HepG2 (cell line): Measurements from ENCODE around the gene PSMD12. TPM values are rescaled to one million over a fixed set of nuclear protein-coding genes. Genes with fewer than 3 reads are reported as not detected.

Experiments used
- ARID3A ChIP-seq: IDR thresholded peaks from 2 replicates; pipeline ENCODE4 v1.6.1; 2012; ENCODE audit warnings: low read depth, low read length, improper control_type of control experiment
- BRF2 ChIP-seq: sonication (generic); formaldehyde crosslinking; IDR thresholded peaks from 2 replicates; pipeline ENCODE4 v1.8.1; 2022; ENCODE audit warnings: mild to moderate bottlenecking, missing genetic modification reagents
- DMAP1 ChIP-seq: IDR thresholded peaks from 2 replicates; pipeline ENCODE4 v1.6.1; 2016
- ELK4 ChIP-seq: sonication (generic); formaldehyde crosslinking; IDR thresholded peaks from 2 replicates; pipeline ENCODE4 v1.9.0; 2021; ENCODE audit warnings: missing genetic modification reagents, borderline replicate concordance
- EZH2 ChIP-seq: conservative IDR thresholded peaks from 2 replicates; pipeline ENCODE4 v1.6.1; 2012; ENCODE audit warnings: mild to moderate bottlenecking, low read depth, low read length, moderate library complexity
- GABPB1 ChIP-seq: IDR thresholded peaks from 2 replicates; pipeline ENCODE4 v1.6.1; 2016; ENCODE audit warnings: mild to moderate bottlenecking, missing genetic modification reagents, moderate library complexity, missing compliant biosample characterization
- NFAT5 ChIP-seq: sonication (generic); formaldehyde crosslinking; IDR thresholded peaks from 2 replicates; pipeline ENCODE4 v1.4.0; 2020; ENCODE audit warnings: missing genetic modification reagents
- RBFOX2 ChIP-seq: fragments of 200-400 bp; formaldehyde crosslinking; IDR thresholded peaks from 2 replicates; pipeline ENCODE4 v1.6.1; 2017; ENCODE audit warnings: low read depth, mild to moderate bottlenecking, low read length
- SAP130 ChIP-seq: IDR thresholded peaks from 2 replicates; pipeline ENCODE4 v1.6.1; 2016; ENCODE audit warnings: low read depth
- SRF ChIP-seq: IDR thresholded peaks from 2 replicates; pipeline ENCODE4 v1.6.1; 2011; ENCODE audit warnings: mild to moderate bottlenecking, low read depth, low read length, moderate library complexity
- ZMAT5 ChIP-seq: sonication (generic); formaldehyde crosslinking; IDR thresholded peaks from 2 replicates; pipeline ENCODE4 v1.5.0; 2020; ENCODE audit warnings: mild to moderate bottlenecking, low read depth, missing genetic modification reagents, borderline replicate concordance
- ZNF431 ChIP-seq: sonication (generic); formaldehyde crosslinking; IDR thresholded peaks from 2 replicates; pipeline ENCODE4 v1.9.0; 2022; ENCODE audit warnings: missing genetic modification reagents, low read depth, mild to moderate bottlenecking, borderline replicate concordance
- ZNF549 ChIP-seq: sonication (generic); formaldehyde crosslinking; IDR thresholded peaks from 2 replicates; pipeline ENCODE4 v1.5.0; 2020; ENCODE audit warnings: missing genetic modification reagents
- ZNF552 ChIP-seq: sonication (generic); formaldehyde crosslinking; IDR thresholded peaks from 2 replicates; pipeline ENCODE4 v1.9.0; 2022; ENCODE audit warnings: missing genetic modification reagents, mild to moderate bottlenecking, borderline replicate concordance
- ZNF749 ChIP-seq: sonication (generic); formaldehyde crosslinking; IDR thresholded peaks from 2 replicates; pipeline ENCODE4 v1.8.0; 2022; ENCODE audit warnings: mild to moderate bottlenecking, missing genetic modification reagents, moderate library complexity, borderline replicate concordance
- ZSCAN21 ChIP-seq: sonication (generic); formaldehyde crosslinking; IDR thresholded peaks from 2 replicates; pipeline ENCODE4 v1.8.0; 2022; ENCODE audit warnings: mild to moderate bottlenecking, missing genetic modification reagents, moderate library complexity, borderline replicate concordance
- ZSCAN29 ChIP-seq: sonication (generic); formaldehyde crosslinking; conservative IDR thresholded peaks from 2 replicates; pipeline ENCODE4 v1.4.0; 2020; ENCODE audit warnings: mild to moderate bottlenecking, missing genetic modification reagents
- ZZZ3 ChIP-seq: sonication (generic); formaldehyde crosslinking; IDR thresholded peaks from 2 replicates; pipeline ENCODE4 v1.4.0; 2020; ENCODE audit warnings: missing genetic modification reagents, mild to moderate bottlenecking, borderline replicate concordance
- polyA plus RNA-seq, 8 experiments: library from polyadenylated mRNA; depleted of rRNA in 3 of 8; stranded (reverse) in 7 of 8; unstranded in 1 of 8; fragments of >200 nt; fragmentation: Illumina TruSeq in 4 of 8; extraction: Trizol in 4 of 8; gene quantifications; 2 replicates each; pipeline versions ENCODE4 v1.2.1 to v1.2.3, GENCODE V29; 2011 to 2016; ENCODE audit warnings: low read depth in 4 of 8, missing spikeins in 1 of 8, mixed read lengths in 1 of 8; ENCODE audit not compliant: insufficient read depth in 1 of 8
- total RNA-seq, 5 experiments: library from RNA; depleted of rRNA; stranded (reverse); fragments of >200 nt; fragmentation: Illumina TruSeq; extraction: Trizol; gene quantifications; 2 replicates each; pipeline ENCODE4 v1.2.3, GENCODE V29; 2016; ENCODE audit warnings: low read depth in 1 of 5

Gene PSMD12
- total and polyA plus RNA-seq, 2 of the 13 experiments (the other 11 are each of a cell fraction or from before 2014, with no cell fraction given), result 27.4 to 71.7 TPM

- TF ChIP-seq NFAT5 (no peak; the same call in none of the 2 replicates), GABPB1 (peak; percentile 100), SAP130 (CRISPR knock-in tag) (peak; percentile 97), RBFOX2 (peak; percentile 99), ZSCAN21 (peak; percentile 94), ZNF749 (peak; percentile 93; the same call in 1 of the 2 replicates), ZNF431 (CRISPR knock-in tag) (peak; percentile 94; the same call in 1 of the 2 replicates), ZSCAN29 (CRISPR knock-in tag) (peak; percentile 94), ZNF552 (CRISPR knock-in tag) (peak; percentile 95), SRF (no peak), DMAP1 (CRISPR knock-in tag) (peak; percentile 95), ZMAT5 (no peak), EZH2 (no peak), ZZZ3 (CRISPR knock-in tag) (peak; percentile 99), BRF2 (CRISPR knock-in tag) (peak; percentile 57; the same call in 1 of the 2 replicates), ARID3A (0 out of 2 replicates have a peak, but pooled peaks have one; percentile 29), ZNF549 (CRISPR knock-in tag) (no peak), ELK4 (CRISPR knock-in tag) (no peak)
Observed at GRCh38 chr17:67366193-67367157, at the start of gene PSMD12 (continued).
